Dedifferentiated amniotic fluid mesenchymal stem cell (primary cell): ENCODE data around the gene ARHGAP15.

Experiments used
- DNase-seq: peaks from one replicate; pipeline ENCODE4 v3.0.0-alpha.2; 2016; ENCODE audit errors: extremely low spot score

Gene ARHGAP15

DNA sequence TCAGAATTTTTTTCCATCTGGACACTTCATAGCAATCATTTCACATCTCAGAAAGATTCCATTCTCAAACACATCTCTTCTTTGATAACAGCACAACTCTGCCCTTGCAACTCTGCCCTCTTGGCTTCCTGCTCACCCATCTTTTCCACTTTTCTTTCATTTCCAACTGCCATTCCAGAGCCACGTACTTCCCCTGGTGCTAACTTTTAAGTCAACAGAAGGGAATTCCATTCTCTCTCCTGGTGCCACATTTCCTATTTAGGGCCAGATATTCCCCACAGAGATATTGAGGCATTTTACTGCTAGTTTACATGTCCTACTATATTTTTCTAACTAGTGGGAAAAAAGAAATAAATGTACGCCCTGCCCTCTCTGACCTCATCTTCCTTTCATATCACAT lies 590.2 kb downstream of the ARHGAP15 start:
- no peak for DNase-seq

DNA sequence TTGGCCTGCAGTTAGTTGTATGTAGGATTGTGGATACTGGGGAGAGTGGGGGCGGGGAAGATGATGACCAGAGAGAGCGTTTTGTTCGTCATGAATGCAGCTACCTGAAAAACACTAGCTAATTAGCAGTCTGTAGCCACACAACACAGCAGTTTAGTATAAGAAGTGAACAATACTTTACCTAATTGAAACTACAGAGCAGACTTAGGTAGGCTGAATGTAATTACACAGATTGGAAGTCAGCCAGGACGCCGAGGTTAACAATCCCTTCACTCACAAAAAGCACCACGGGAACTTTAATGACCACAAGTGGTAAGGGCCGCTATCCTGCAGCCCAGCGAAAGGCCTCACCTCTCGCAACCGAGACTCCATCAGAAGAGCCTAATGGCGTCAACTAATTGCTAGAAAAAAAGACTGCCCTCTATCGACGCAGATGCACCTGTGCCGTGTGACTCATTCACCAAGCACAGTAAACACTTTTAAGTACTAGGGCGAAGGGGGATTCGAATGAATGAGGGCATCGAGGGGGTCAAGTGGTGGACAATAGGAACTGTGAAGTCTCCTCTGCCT lies 591.0 kb downstream of the ARHGAP15 start:
- no peak for DNase-seq

DNA sequence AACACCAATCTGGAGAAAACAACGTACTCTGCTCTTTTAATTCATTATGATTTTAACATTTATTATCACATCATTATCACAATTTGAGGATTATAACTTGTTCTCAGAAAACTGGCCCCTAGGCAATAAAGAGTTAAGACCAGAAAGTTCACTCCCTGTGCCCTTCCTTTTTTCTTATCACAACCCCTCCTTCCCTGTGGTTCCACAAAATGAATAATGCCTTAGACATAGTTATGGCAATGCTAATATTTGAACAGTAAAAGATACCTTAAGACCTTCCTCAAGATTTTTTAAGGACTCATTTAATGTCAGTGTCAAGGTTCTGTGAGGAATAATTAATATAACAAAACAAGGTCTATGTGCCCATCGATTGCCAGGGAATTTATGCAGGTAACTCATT lies 596.2 kb downstream of the ARHGAP15 start:
- no peak for DNase-seq

- no peak for DNase-seq
Measured at GRCh38 chr2:143726151-143726845, 597.1 kb downstream of the ARHGAP15 start.

- no peak for DNase-seq
Measured at GRCh38 chr2:143728498-143728897, 599.3 kb downstream of the ARHGAP15 start.

- DNase-seq, result no peak
Measured at GRCh38 chr2:143729296-143729814, 600.1 kb downstream of the ARHGAP15 start.

DNA sequence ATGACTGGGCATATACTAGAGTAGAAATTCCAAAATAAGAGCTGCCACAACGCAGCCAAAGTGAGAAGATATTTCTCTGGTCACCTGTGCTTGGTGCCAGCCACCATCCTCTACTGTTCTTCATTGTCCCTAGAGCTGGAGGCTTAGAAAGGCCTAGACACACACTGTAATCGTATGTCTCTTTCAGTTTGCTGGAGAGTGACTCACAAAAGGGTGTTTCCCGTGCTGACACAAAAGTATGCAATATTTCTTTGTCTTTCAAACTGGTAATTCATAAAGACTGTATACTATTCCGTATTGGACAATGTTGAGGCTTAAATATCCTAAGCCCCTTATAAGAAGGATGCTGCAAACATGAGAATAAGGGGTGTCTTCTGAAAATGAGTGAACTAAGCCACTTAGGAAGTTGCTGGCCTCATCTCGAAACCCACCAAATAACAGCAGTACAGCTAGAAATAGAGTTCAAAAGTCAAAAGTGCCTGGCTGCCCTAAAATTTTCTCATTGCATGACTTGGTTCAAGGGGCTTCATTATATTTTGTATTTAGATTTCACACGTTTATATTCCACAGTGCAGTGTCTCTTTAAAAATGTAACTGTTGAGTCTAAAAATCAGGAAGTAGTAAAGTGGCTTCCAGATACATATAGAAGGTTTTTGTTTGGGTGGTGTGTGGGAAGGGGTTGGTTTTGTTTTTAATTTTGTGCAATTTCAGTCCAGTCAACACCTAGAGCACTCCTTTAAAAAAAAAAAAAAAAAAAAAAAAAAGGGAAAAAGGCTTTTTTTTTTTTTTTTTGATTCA lies 601.1 kb downstream of the ARHGAP15 start:
- peak; percentile 20 for DNase-seq

DNA sequence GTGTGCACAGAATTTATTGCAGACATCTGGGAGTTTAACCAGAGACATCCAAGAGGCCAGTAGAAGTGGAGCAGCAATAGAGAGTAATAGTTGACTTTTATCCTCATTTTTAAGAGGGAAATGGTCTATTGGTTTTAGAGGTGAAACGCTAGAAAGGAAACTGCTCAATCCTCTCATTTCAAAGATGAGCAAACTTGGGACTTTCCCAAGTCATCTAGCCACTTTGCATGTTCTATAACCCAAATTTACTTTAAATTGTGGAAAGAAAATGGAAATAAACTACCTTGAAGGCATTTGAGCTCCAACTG lies 601.7 kb downstream of the ARHGAP15 start:
- no peak for DNase-seq

- DNase-seq, result no peak
Measured at GRCh38 chr2:143732076-143732475, 602.9 kb downstream of the ARHGAP15 start.

DNA sequence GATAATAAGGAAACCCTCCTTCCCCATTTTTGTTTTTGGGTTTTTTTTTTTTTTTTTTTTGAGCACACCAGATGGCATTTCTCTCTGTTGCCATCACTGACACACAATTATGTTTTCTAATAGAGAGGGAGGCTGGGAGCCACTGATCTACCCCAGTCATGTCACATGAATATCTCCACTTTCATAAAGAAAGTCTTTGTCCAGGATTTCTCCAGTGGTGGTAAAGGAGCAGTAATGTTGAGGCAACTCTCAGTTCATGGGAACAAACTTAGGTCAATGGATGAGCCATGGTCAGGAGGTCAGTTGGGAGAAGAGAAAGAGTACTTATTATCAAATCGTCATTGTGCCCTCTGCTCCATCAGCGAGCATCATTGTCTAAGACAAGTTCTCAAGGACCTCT lies 603.7 kb downstream of the ARHGAP15 start:
- no peak for DNase-seq

DNA sequence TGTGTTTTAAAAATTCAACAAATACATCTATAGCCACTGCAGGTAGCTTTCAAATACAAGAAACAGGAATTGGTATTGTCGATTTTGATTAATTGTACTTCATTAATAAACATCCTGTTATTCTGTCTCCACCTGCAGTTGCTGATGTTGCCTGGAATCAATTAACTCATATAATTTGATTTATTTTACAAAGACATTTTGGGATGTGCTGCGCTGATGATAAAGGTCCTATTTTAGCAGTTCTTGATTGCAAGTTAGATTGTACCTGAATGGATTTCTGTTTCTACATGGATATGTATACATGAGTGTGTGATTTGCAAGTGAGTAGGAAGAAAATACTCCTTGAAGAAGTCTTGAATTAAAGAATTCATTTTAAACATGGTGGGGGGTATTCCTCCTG lies 605.3 kb downstream of the ARHGAP15 start:
- DNase-seq, result no peak

DNA sequence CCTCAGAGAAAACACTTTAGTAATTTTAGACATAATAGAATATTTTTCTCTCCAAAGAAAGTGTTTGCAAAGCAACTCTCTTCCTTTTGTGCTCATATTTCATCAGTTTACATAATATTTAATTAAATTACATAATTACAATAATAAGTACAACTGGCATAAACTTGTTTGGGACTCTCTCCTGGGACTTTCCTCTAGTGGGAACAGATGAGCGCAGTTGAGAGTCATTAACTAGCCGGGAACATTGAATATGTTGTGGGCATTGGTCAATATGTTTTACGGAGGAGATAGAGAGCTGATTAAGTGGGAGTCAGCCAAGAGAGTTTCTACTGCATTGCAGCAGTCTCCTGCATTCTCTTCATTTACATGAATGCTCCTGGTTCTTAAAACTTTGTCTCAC lies 607.7 kb downstream of the ARHGAP15 start:
- DNase-seq, result no peak

DNA sequence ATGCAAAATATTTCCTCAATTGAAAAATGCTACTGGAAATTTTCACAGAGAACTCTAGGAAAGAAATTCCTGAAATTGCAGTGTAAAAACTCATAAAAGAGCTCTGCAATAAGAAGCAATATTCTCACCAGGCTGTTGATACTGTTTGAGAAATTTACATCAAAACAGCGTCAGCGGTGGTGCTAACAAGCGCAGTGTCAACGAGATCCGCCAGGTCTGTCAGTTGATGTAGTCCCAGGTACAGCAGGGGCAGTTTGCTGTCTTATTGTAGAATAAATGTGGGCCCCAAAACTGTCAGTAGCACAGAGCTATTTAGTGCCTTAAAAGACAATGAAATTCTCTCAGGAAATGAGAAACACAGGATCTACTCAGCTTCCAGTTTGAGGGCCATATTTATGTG lies 611.2 kb downstream of the ARHGAP15 start:
- no peak for DNase-seq

DNA sequence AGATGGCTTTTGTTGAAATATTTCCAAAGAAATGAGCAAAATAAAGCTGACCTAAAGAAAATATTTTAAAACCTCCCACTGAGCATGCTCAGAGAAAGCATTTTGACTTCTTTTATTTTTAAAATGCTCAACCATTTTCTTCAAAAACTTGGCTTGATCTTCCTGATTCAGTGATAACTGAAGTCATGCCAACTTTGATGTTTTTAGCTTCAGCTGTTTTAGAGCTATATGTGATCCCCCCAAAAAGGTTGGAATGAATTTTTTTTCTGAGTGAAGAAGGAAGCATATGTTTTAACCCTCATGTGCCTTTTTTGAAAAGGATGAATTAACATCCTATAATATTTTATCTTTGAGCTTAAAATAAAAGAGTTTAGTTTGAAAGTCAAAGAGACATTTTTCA lies 612.0 kb downstream of the ARHGAP15 start:
- no peak for DNase-seq

- DNase-seq, result no peak
Measured at GRCh38 chr2:143742581-143742980, 613.4 kb downstream of the ARHGAP15 start.

- DNase-seq, result no peak
Measured at GRCh38 chr2:143744114-143744513, 614.9 kb downstream of the ARHGAP15 start.

DNA sequence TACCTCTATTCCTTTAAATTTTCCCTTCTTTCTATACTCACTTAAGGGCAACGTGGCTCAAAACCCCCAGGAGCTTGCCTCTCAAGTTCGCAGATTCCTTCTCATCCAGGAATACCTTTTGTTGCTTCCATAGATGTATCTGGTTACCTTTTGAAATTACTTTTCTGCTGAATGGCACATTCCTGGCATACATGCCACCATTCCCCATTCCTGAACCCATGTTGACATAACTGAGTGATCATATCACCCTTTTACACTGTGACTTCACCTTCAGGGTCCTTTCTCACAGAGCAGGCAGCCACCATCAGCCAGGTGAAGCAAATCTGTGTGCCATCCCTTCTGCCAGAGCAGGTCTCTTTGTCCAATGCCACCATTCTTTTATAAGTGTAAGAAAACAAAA lies 615.8 kb downstream of the ARHGAP15 start:
- no peak for DNase-seq

DNA sequence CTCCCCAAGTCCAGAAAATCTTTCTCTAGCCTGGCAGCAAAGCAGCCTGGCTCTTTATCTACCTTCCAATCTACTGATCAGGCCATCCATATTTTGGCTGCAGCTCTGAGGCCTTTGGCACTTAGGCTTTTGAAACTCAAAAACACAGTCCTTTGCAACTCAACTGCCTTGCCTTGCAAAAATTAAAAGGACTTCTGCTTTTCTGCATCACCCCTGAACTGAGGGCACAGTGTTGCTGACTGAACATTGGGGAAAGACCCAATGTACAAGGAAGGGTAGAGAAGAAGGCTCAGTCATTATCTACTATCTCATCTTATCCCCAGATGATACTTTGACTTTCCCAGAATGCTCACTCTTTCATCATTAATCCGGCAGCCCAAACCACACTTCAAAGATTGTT lies 625.5 kb downstream of the ARHGAP15 start:
- no peak for DNase-seq

GRCh38 chr2:143758629-143759330 lies 629.6 kb downstream of the ARHGAP15 start:
- no peak for DNase-seq

- DNase-seq, result no peak
Measured at GRCh38 chr2:143759455-143759854, 630.2 kb downstream of the ARHGAP15 start.

- DNase-seq, result no peak
Measured at GRCh38 chr2:143762176-143762928, 633.1 kb downstream of the ARHGAP15 start.

DNA sequence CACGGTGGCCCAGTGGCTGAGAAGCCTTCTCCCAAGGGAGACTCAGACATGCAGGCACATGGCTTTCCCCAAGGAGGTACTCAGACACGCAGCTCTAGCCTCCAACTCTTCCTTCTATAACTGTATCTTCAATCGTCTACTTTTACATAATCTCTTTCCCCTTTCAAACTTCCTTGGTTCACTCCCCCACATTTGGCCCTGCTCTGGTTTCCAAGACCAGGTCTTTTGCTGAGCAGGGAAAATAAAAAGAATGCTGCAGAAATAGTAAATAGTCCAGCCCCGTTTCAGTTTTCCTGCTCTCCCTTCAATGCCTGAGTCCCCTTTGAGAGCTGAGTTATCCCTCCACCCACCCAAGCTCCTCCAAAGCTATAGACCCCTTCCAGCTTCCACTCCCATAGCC lies 635.0 kb downstream of the ARHGAP15 start:
- DNase-seq, result no peak
